D721Med (cell line): ENCODE measurements around the gene PRPSAP1.
"Not testable (repeated sequence)": the region's sequence is repeated elsewhere in the genome, so short reads cannot be mapped to it uniquely, and the experiment has no call there.

Experiments
- DNase-seq: peaks from one replicate; pipeline ENCODE4 v3.0.0; 2011; ENCODE audit warnings: low spot score; ENCODE audit not compliant: insufficient read length
- FAIRE-seq: peaks from 2 replicates; lab custom pipeline; 2011; peaks lifted over from hg19 to GRCh38; lab: Jason Lieb, UNC
- CTCF ChIP-seq: IDR thresholded peaks from 2 replicates; pipeline ENCODE4 v1.5.1; 2012; ENCODE audit warnings: mild to moderate bottlenecking, control low read depth; ENCODE audit not compliant: insufficient read depth; ENCODE audit errors: missing control alignments

PRPSAP1 gene

GRCh38 chr17:76270770-76271668 is 82.7 kb downstream of the PRPSAP1 start:
- DNase-seq: no peak
- TF ChIP-seq CTCF: no peak
- FAIRE-seq: no peak

GRCh38 chr17:76270127-76270592 is 83.6 kb downstream of the PRPSAP1 start:
- DNase-seq: no peak
- no peak for FAIRE-seq
- no peak for TF ChIP-seq CTCF

- FAIRE-seq: no peak
- no peak for DNase-seq
- TF ChIP-seq CTCF: no peak
Measured at GRCh38 chr17:76268991-76269981, 84.4 kb downstream of the PRPSAP1 start.

GRCh38 chr17:76268015-76268749 is 85.5 kb downstream of the PRPSAP1 start:
- DNase-seq: no peak
- TF ChIP-seq CTCF: no peak
- no peak for FAIRE-seq

GRCh38 chr17:76267581-76268001 is 86.1 kb downstream of the PRPSAP1 start:
- not testable (repeated sequence) for DNase-seq

GRCh38 chr17:76267051-76267576 is 86.6 kb downstream of the PRPSAP1 start:
- no peak for FAIRE-seq
- DNase-seq: no peak
- TF ChIP-seq CTCF: no peak

More at GRCh38 chr17:76267581-76268001, 86.1 kb downstream of the PRPSAP1 start:
- FAIRE-seq: not testable (repeated sequence)
